Measurements from ENCODE around the gene CEBPB. TPM values are rescaled to one million over a fixed set of nuclear protein-coding genes. Genes with fewer than 3 reads are reported as not detected.
A peak's percentile ranks its signal among the peaks of the same experiment; 100 is the strongest.

CEBPB gene
- total RNA-seq, 1 experiment from 2014 or later, result 137 TPM

DNA sequence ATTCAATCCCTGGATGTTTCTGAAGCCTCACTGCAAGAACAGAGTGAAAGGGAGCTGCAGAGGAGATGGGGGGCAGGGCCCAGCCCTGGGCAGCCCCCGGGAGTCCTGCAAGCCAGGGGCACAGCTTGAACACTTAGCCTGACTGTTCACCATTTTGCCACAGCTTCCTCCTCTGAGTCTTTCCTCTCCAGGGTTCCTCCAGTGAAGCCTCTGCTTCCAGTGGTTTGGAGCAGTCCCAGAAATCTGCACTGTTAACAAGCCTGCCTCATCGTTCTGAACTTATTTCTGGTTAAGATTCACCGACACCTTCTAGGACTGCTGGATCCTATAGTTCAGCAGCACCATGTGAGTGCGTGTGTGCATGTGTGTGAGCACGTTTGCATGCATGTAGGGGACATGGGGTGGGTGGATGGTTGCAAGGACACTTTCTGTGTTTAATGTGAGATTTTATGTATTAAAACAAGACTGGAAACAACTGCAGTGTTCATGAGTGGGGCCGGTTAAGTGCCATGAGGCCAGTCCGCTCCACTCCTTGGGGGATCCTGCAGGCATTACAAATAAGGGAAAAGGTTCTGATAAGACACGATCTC is 24.6 kb downstream of the CEBPB start:
- Mint-ChIP-seq H3K9me3 (ENCODE audit: low read depth, unreplicated experiment) (no peaks in the 10 kb centered on the region), H3K4me3 (ENCODE audit: low read depth, unreplicated experiment) (no peak overlapping the region), H3K27ac (ENCODE audit: unreplicated experiment) (no peak overlapping the region), H3K36me3 (ENCODE audit: insufficient read depth, unreplicated experiment) (peaks cover 3% of the 10 kb centered on the region), H3K4me1 (ENCODE audit: low read depth, unreplicated experiment) (peaks cover 75% of the 10 kb centered on the region), H3K27me3 (ENCODE audit: unreplicated experiment) (no peaks in the 10 kb centered on the region)
- no peak for DNase-seq
- intact Hi-C loops (cut with micrococcal nuclease; ENCODE audit: unreplicated experiment), result no loop called here
- no TSS peak for BruUV-seq (replicated peaks)
- CTCF ChIA-PET, result interaction anchor here (0.8 to 1.4 kb wide), 3 partner anchors 11 to 45 kb away, joined by 3 to 4 read pairs (median 4); no protein-coding TSS in a partner anchor
- TF ChIP-seq, protein P1, sequence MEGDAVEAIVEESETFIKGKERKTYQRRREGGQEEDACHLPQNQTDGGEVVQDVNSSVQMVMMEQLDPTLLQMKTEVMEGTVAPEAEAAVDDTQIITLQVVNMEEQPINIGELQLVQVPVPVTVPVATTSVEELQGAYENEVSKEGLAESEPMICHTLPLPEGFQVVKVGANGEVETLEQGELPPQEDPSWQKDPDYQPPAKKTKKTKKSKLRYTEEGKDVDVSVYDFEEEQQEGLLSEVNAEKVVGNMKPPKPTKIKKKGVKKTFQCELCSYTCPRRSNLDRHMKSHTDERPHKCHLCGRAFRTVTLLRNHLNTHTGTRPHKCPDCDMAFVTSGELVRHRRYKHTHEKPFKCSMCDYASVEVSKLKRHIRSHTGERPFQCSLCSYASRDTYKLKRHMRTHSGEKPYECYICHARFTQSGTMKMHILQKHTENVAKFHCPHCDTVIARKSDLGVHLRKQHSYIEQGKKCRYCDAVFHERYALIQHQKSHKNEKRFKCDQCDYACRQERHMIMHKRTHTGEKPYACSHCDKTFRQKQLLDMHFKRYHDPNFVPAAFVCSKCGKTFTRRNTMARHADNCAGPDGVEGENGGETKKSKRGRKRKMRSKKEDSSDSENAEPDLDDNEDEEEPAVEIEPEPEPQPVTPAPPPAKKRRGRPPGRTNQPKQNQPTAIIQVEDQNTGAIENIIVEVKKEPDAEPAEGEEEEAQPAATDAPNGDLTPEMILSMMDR (IDR thresholded peaks at IDR 0.05; ENCODE audit: unreplicated experiment), result no peak

DNA sequence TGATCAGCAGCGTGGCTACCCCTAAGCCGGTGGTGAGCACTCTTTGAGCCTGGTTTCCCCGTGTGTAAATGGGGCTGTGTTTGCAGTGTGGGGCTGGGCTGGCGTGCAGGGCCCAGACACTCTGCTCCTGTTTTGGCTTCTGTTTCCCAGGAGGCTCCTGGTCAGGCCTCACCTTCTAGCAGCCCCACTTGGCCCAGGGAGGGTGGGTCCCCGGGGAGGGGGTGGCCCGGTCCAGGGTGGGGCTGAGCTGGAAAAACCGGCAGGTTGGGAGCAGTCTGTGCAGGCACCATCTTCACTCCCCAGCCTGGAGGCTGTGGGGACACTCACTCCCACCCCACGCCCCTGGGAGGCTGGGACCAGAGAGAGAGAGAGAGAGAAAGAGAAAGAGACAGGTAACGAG is 25.3 kb downstream of the CEBPB start:
- peak; percentile 57 for DNase-seq
- Mint-ChIP-seq H3K27me3 (ENCODE audit: unreplicated experiment) (no peaks in the 10 kb centered on the region), H3K36me3 (ENCODE audit: insufficient read depth, unreplicated experiment) (peaks cover 3% of the 10 kb centered on the region), H3K27ac (ENCODE audit: unreplicated experiment) (peak overlapping the region; percentile 65), H3K4me3 (ENCODE audit: low read depth, unreplicated experiment) (peak overlapping the region; percentile 31), H3K4me1 (ENCODE audit: low read depth, unreplicated experiment) (peaks cover 79% of the 10 kb centered on the region), H3K9me3 (ENCODE audit: low read depth, unreplicated experiment) (no peaks in the 10 kb centered on the region)
- intact Hi-C loops (cut with micrococcal nuclease; ENCODE audit: unreplicated experiment), result no loop called here
- CTCF ChIA-PET, result interaction anchor here (1.0 to 1.2 kb wide), 3 partner anchors 21 to 29 kb away, joined by 4 to 6 read pairs (median 5); no protein-coding TSS in a partner anchor
- BruUV-seq (replicated peaks), result no TSS peak
- TF ChIP-seq, protein P1 (IDR thresholded peaks at IDR 0.05; ENCODE audit: unreplicated experiment), result no peak

DNA sequence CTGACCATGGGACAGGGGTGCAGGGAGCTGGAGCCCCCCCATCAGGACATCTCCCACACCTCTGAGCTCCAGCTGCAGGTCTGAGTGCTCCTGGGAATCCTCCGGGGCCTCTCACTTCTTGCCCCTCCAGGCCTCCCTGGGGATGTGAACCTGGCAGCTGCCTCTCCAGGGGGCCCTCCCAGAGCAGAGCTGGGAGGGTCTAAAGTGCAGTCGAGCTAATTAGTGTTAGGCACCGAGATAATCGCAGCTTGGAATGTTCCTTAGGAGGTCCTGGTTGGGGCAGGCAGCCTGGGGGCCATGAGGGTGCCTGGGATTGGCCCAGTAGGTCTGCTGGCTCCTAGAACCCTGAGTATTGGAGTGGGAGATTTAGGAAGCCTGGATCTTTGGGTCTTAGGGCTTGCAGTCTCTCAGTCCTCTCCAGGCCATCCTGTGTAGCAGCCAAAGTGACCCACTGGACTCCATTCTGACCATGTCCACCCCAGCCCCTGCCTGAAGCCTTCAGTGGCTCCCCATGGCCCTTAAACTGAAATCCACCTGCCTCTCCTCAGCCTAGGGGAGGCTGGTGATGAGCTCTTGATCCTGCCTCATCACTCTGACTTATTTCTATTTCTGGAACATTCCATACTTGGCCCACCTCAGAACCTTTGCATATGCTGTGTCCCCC is 26.0 kb downstream of the CEBPB start:
- H3K4me3 Mint-ChIP-seq (ENCODE audit: low read depth, unreplicated experiment), result peak overlapping the region; percentile 31
- TF ChIP-seq, protein P1 (IDR thresholded peaks at IDR 0.05; ENCODE audit: unreplicated experiment), result no peak

DNA sequence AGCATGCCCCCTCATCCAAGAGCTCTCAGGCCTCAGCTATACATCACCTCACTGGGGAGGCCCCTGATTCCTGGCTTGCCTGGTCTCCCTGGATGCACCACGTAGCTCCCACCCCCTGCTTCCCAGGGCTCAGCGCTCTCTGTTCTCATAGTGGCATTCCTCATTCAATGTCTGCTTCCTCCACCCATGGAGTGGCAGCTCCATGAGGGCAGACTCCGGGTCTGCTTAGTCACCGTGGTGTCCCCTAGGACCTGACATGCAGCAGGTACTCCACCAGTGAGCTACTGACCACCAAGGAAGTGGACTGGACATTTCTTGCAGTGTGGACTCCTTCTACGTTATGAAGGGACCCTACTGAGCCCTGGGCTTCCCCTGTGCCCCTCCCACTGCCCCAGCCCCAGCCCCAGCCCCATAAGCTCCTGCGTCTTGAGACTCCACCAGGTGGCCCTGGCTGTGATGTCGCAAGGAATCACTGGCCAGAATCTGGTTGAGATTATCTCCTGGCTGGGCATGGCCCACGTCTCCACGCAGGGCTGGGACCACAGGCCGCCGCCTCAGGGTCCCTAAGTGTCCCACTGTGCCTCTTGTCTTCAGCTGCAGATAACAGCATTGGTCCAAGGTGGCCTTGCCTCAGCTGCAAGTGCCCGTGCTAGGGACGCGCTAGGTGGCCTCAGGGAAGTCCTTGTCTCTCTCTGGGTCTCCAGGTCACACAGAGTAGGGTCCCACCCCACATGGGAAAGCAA is 26.7 kb downstream of the CEBPB start:
- intact Hi-C loops (cut with micrococcal nuclease; ENCODE audit: unreplicated experiment), result no loop called here
- Mint-ChIP-seq H3K9me3 (ENCODE audit: low read depth, unreplicated experiment) (no peaks in the 10 kb centered on the region), H3K27me3 (ENCODE audit: unreplicated experiment) (no peaks in the 10 kb centered on the region), H3K4me1 (ENCODE audit: low read depth, unreplicated experiment) (peaks cover 73% of the 10 kb centered on the region), H3K4me3 (ENCODE audit: low read depth, unreplicated experiment) (no peak overlapping the region), H3K27ac (ENCODE audit: unreplicated experiment) (no peak overlapping the region), H3K36me3 (ENCODE audit: insufficient read depth, unreplicated experiment) (peaks cover 8% of the 10 kb centered on the region)
- TF ChIP-seq, protein P1 (IDR thresholded peaks at IDR 0.05; ENCODE audit: unreplicated experiment), result no peak
- CTCF ChIA-PET, result interaction anchor here (0.6 to 1.4 kb wide), 4 partner anchors 9 to 150 kb away, joined by 3 to 6 read pairs (median 4); no protein-coding TSS in a partner anchor
- no peak for DNase-seq
- BruUV-seq (replicated peaks), result no TSS peak

More for the DNA sequence above, 26.0 kb downstream of the CEBPB start:
- DNase-seq, result no peak
- Mint-ChIP-seq H3K36me3 (ENCODE audit: insufficient read depth, unreplicated experiment) (peaks cover 3% of the 10 kb centered on the region), H3K27ac (ENCODE audit: unreplicated experiment) (peak overlapping the region; percentile 65), H3K4me1 (ENCODE audit: low read depth, unreplicated experiment) (peaks cover 73% of the 10 kb centered on the region), H3K27me3 (ENCODE audit: unreplicated experiment) (no peaks in the 10 kb centered on the region), H3K9me3 (ENCODE audit: low read depth, unreplicated experiment) (no peaks in the 10 kb centered on the region)
- CTCF ChIA-PET, result interaction anchor here (0.9 to 1.4 kb wide), 5 partner anchors 10 to 28 kb away, joined by 3 to 6 read pairs (median 4); no protein-coding TSS in a partner anchor
- intact Hi-C loops (cut with micrococcal nuclease; ENCODE audit: unreplicated experiment), result no loop called here
- BruUV-seq (replicated peaks), result no TSS peak

Data from Calu3 (cell line).